WTC11 (cell line): ENCODE data around the gene ZBP1. TPM values are rescaled to one million over a fixed set of nuclear protein-coding genes. Genes with fewer than 3 reads are reported as not detected.

Source experiments
- ATAC-seq: fragments of 200-7000 bp; cut with Tn5 transposase; 2 replicates; pipeline ENCODE4 v1.10.0; 2021; ENCODE audit warnings: mild to moderate bottlenecking, moderate library complexity
- CTCF ChIA-PET: fragments of 300-600 bp; sonication (Branson Sonifier 250); formaldehyde crosslinking; loops from one replicate; lab custom pipeline; 2021; ENCODE audit warnings: antibody characterized with exemption; lab: Charles Lee
- POLR2A ChIA-PET: fragments of 350-600 bp; sonication (Branson Sonifier 250); formaldehyde crosslinking; loops from one replicate; lab custom pipeline; 2021; ENCODE audit warnings: antibody characterized with exemption; lab: Charles Lee
- DNase-seq: peaks from one replicate; pipeline ENCODE4 v3.0.0; 2021; ENCODE audit warnings: low spot score
- H3K27ac Mint-ChIP-seq: 2 replicates; pipeline ENCODE4 v1.8.0; 2021; ENCODE audit warnings: mixed read lengths
- H3K27me3 Mint-ChIP-seq: 2 replicates; pipeline ENCODE4 v1.8.0; 2021; ENCODE audit warnings: low read depth, mild to moderate bottlenecking, moderate library complexity, mixed read lengths
- H3K36me3 Mint-ChIP-seq: 2 replicates; pipeline ENCODE4 v1.8.0; 2021; ENCODE audit warnings: mixed read lengths
- H3K4me1 Mint-ChIP-seq: 2 replicates; pipeline ENCODE4 v1.8.0; 2022; ENCODE audit warnings: mixed read lengths
- H3K4me3 Mint-ChIP-seq: 2 replicates; pipeline ENCODE4 v1.8.0; 2021; ENCODE audit warnings: mild to moderate bottlenecking, moderate library complexity, mixed read lengths
- H3K9me3 Mint-ChIP-seq: 2 replicates; pipeline ENCODE4 v1.8.0; 2021; ENCODE audit warnings: mixed read lengths
- CREM ChIP-seq: sonication (generic); formaldehyde crosslinking; IDR thresholded peaks from 2 replicates; pipeline ENCODE4 v1.8.1; 2022; ENCODE audit warnings: mild to moderate bottlenecking, missing genetic modification reagents, moderate library complexity
- ETV6 ChIP-seq: sonication (generic); formaldehyde crosslinking; IDR thresholded peaks from 2 replicates; pipeline ENCODE4 v1.8.1; 2022; ENCODE audit warnings: mild to moderate bottlenecking, missing genetic modification reagents
- GABPB1 ChIP-seq: sonication (generic); formaldehyde crosslinking; IDR thresholded peaks from 2 replicates; pipeline ENCODE4 v1.8.1; 2023; ENCODE audit warnings: mild to moderate bottlenecking, missing genetic modification reagents
- HMGA2 ChIP-seq: fragments of 250-450 bp; sonication (Bioruptor Pico); IDR thresholded peaks from 2 replicates; pipeline ENCODE4 v1.4.0; 2021; ENCODE audit warnings: mild to moderate bottlenecking, moderate library complexity
- IRF2 ChIP-seq: sonication (generic); formaldehyde crosslinking; IDR thresholded peaks from 2 replicates; pipeline ENCODE4 v1.8.0; 2022; ENCODE audit warnings: low read depth, missing genetic modification reagents, borderline replicate concordance
- JAZF1 ChIP-seq: fragments of 250-450 bp; sonication (Bioruptor Pico); IDR thresholded peaks from 2 replicates; pipeline ENCODE4 v1.9.0; 2021; ENCODE audit warnings: moderate library complexity, mild to moderate bottlenecking, inconsistent platforms
- JUN ChIP-seq: sonication (generic); formaldehyde crosslinking; IDR thresholded peaks from 2 replicates; pipeline ENCODE4 v1.8.0; 2023; ENCODE audit warnings: mild to moderate bottlenecking, missing genetic modification reagents
- MLX ChIP-seq: sonication (generic); formaldehyde crosslinking; IDR thresholded peaks from 2 replicates; pipeline ENCODE4 v1.8.1; 2023; ENCODE audit warnings: mild to moderate bottlenecking, missing genetic modification reagents, moderate library complexity
- NR3C1 ChIP-seq: sonication (generic); formaldehyde crosslinking; conservative IDR thresholded peaks from 2 replicates; pipeline ENCODE4 v1.8.1; 2023; ENCODE audit warnings: low read depth, mild to moderate bottlenecking, missing genetic modification reagents
- PRRX2 ChIP-seq: fragments of 250-450 bp; sonication (Bioruptor Pico); IDR thresholded peaks from 2 replicates; pipeline ENCODE4 v1.8.0; 2021; ENCODE audit warnings: mild to moderate bottlenecking
- ZNF425 ChIP-seq: fragments of 250-450 bp; sonication (Bioruptor Pico); conservative IDR thresholded peaks from 2 replicates; pipeline ENCODE4 v1.9.0; 2021; ENCODE audit warnings: mild to moderate bottlenecking
- total RNA-seq: library from RNA; stranded (reverse); gene quantifications from 3 replicates; pipeline ENCODE4 v1.2.3, GENCODE V29; 2021
- TF ChIP-seq, protein P1 (sequence below): sonication (generic); formaldehyde crosslinking; IDR thresholded peaks from 2 replicates; pipeline ENCODE4 v1.8.1; 2022; ENCODE audit warnings: low read depth, missing genetic modification reagents, borderline replicate concordance
- TF ChIP-seq, protein P2 (sequence below): sonication (generic); formaldehyde crosslinking; conservative IDR thresholded peaks from 2 replicates; pipeline ENCODE4 v1.8.1; 2022; ENCODE audit warnings: mild to moderate bottlenecking, missing genetic modification reagents
- TF ChIP-seq, protein P3 (sequence below): sonication (generic); formaldehyde crosslinking; IDR thresholded peaks from 2 replicates; pipeline ENCODE4 v1.8.0; 2023; ENCODE audit warnings: missing genetic modification reagents, mild to moderate bottlenecking, borderline replicate concordance

The ZBP1 gene
- total RNA-seq, 1 experiment from 2014 or later: not detected

DNA sequence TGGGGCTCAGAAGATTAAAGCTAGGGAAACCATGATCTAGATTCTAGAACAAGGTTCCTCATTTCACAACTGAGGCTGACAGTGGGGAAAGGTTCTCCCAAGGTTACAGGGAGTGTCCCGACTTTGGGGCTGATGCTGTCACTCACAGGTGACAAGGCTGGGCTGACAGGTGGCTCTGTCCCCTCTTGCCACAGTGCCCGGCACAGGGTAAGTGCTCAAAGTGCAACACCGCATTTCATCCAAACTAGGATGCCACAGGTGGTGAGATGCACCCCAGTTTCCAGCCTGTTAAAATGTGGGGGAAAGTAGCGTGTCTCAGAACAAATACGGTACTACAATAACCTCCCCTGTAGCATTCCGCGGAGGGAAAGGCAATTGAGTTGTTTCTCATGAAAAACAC, 7.8 kb downstream of the ZBP1 start:
- H3K27me3 Mint-ChIP-seq: no peaks in the 10 kb centered on the region
- no peak overlapping the region for H3K4me3 Mint-ChIP-seq
- DNase-seq (no peak), ATAC-seq (no peak)
- POLR2A ChIA-PET: interaction anchor here (1.3 kb wide), 1 partner anchor 16 kb away, joined by 3 read pairs; no protein-coding TSS in a partner anchor
- TF ChIP-seq ZNF425 (no peak), ETV6 (CRISPR knock-in tag) (no peak), GABPB1 (CRISPR knock-in tag) (no peak), MLX (CRISPR knock-in tag) (no peak), JUN (CRISPR knock-in tag) (no peak), IRF2 (no peak), JAZF1 (CRISPR knock-in tag) (no peak), CREM (CRISPR knock-in tag) (no peak)
- TF ChIP-seq, protein P1, sequence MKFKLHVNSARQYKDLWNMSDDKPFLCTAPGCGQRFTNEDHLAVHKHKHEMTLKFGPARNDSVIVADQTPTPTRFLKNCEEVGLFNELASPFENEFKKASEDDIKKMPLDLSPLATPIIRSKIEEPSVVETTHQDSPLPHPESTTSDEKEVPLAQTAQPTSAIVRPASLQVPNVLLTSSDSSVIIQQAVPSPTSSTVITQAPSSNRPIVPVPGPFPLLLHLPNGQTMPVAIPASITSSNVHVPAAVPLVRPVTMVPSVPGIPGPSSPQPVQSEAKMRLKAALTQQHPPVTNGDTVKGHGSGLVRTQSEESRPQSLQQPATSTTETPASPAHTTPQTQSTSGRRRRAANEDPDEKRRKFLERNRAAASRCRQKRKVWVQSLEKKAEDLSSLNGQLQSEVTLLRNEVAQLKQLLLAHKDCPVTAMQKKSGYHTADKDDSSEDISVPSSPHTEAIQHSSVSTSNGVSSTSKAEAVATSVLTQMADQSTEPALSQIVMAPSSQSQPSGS (CRISPR knock-in tag): no peak
- TF ChIP-seq, protein P2, sequence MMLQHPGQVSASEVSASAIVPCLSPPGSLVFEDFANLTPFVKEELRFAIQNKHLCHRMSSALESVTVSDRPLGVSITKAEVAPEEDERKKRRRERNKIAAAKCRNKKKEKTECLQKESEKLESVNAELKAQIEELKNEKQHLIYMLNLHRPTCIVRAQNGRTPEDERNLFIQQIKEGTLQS (CRISPR knock-in tag): no peak
- TF ChIP-seq, protein P3, sequence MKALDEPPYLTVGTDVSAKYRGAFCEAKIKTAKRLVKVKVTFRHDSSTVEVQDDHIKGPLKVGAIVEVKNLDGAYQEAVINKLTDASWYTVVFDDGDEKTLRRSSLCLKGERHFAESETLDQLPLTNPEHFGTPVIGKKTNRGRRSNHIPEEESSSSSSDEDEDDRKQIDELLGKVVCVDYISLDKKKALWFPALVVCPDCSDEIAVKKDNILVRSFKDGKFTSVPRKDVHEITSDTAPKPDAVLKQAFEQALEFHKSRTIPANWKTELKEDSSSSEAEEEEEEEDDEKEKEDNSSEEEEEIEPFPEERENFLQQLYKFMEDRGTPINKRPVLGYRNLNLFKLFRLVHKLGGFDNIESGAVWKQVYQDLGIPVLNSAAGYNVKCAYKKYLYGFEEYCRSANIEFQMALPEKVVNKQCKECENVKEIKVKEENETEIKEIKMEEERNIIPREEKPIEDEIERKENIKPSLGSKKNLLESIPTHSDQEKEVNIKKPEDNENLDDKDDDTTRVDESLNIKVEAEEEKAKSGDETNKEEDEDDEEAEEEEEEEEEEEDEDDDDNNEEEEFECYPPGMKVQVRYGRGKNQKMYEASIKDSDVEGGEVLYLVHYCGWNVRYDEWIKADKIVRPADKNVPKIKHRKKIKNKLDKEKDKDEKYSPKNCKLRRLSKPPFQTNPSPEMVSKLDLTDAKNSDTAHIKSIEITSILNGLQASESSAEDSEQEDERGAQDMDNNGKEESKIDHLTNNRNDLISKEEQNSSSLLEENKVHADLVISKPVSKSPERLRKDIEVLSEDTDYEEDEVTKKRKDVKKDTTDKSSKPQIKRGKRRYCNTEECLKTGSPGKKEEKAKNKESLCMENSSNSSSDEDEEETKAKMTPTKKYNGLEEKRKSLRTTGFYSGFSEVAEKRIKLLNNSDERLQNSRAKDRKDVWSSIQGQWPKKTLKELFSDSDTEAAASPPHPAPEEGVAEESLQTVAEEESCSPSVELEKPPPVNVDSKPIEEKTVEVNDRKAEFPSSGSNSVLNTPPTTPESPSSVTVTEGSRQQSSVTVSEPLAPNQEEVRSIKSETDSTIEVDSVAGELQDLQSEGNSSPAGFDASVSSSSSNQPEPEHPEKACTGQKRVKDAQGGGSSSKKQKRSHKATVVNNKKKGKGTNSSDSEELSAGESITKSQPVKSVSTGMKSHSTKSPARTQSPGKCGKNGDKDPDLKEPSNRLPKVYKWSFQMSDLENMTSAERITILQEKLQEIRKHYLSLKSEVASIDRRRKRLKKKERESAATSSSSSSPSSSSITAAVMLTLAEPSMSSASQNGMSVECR (CRISPR knock-in tag): no peak
- CTCF ChIA-PET: interaction anchor here (1.2 to 5.8 kb wide), 3 partner anchors 9 to 568 kb away, joined by 3 to 37 read pairs (median 3); partner anchors contain the start of gene ZBP1
- H3K27ac Mint-ChIP-seq: no peak overlapping the region
- peaks cover 7% of the 10 kb centered on the region; the same call in 1 of the 2 replicates for H3K4me1 Mint-ChIP-seq
- H3K36me3 Mint-ChIP-seq: no peaks in the 10 kb centered on the region
- no peaks in the 10 kb centered on the region for H3K9me3 Mint-ChIP-seq

DNA sequence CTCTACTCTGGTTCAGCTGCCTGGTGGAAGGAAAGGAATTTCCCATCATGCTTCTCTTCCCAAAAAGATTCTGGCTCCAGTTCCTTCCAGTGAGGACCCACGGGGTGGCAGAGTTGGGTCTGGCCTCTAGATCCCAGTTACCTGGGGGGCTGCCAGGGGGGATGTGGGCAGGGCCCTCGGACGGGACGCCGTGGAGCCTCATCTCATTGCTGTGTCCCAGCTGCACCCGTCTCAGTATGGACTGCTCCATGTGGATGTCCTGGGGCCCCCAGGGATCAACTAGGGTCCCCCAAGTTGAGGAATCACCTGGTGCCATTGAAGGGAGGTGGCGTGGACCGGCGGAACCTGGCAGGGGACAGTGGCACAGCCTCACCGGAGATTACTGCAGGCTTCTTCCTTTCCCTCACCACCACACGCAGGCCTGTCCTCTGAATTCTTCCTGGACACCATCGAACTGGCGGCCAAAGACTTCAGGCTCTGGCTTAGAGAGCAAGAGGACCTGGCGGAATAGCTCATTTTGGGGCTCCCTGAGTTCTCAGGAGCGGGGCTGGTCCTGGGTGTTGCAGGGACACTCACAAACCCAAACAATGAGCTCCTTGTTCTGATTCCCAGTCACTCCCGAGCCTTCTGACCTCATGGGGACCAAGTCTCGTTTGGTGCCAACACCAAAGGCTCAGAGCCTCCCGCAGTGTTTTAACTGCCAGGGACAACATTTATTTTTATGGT, 8.5 kb downstream of the ZBP1 start:
- no peaks in the 10 kb centered on the region for H3K36me3 Mint-ChIP-seq
- ChIA-PET CTCF (interaction anchor here (1.2 to 5.8 kb wide), 3 partner anchors 10 to 568 kb away, joined by 3 to 37 read pairs (median 3); partner anchors contain the start of gene ZBP1), POLR2A (interaction anchor here (1.3 kb wide), 1 partner anchor 15 kb away, joined by 3 read pairs; no protein-coding TSS in a partner anchor)
- H3K27ac Mint-ChIP-seq: no peak overlapping the region
- ATAC-seq (no peak), DNase-seq (no peak)
- H3K27me3 Mint-ChIP-seq: no peaks in the 10 kb centered on the region
- no peak overlapping the region for H3K4me3 Mint-ChIP-seq
- no peak for TF ChIP-seq HMGA2 (CRISPR knock-in tag)
- no peak for TF ChIP-seq PRRX2 (CRISPR knock-in tag)
- no peak for TF ChIP-seq NR3C1 (CRISPR knock-in tag)
- no peaks in the 10 kb centered on the region for H3K9me3 Mint-ChIP-seq
- peaks cover 7% of the 10 kb centered on the region; the same call in 1 of the 2 replicates for H3K4me1 Mint-ChIP-seq
